Measurements from ENCODE around the gene INHBB. TPM values are rescaled to one million over a fixed set of nuclear protein-coding genes. Genes with fewer than 3 reads are reported as not detected.
"Not testable (repeated sequence)": the region's sequence is repeated elsewhere in the genome, so short reads cannot be mapped to it uniquely, and the experiment has no call there.

Gene INHBB
- total RNA-seq, 4 donors from 2014 or later: 0.20 to 1.1 (median 0.41) TPM; not detected in 1

GRCh38 chr2:120319123-120319522, 26.8 kb upstream of the INHBB start:
- TF ChIP-seq CTCF (IDR thresholded peaks at IDR 0.05) (no peak), POLR2AphosphoS5 (IDR thresholded peaks at IDR 0.05) (no peak), POLR2A (IDR thresholded peaks at IDR 0.05) (no peak), EP300 (IDR thresholded peaks at IDR 0.05; ENCODE audit: low read depth) (no peak)
- in situ Hi-C loops (cut with MboI; ENCODE audit: low pct_ligation_motif_present in 1 of 4, low pct_unique_long_range_greater_than_20kb in 1 of 4, low sequenced_read_pairs in 3 of 4): loop anchor here in 1 of 4 donors (10.0 kb wide), 1 partner anchor 94 kb away; the partner anchor contains the start of gene TMEM185B
- Histone ChIP-seq H3K9me3 (no peaks in the 10 kb centered on the region), H3K27ac (no peak overlapping the region), H3K4me1 (peaks cover 0 to 4% (median 0%) of the 10 kb centered on the region in 4 donors), H3K27me3 (peaks cover 7% of the 10 kb centered on the region), H3K4me3 (no peak overlapping the region), H3K36me3 (no peaks in the 10 kb centered on the region)
- WGBS, 2 donors (ENCODE audit: low coverage in 1 of 2): 52% methylated on average over 10 of the region's 10 CpGs; no CpG with 5 or more reads in 1 of the 2 donors
- intact Hi-C loops (cut with DNase I; ENCODE audit: low total_unique reads): loop anchor here (10.0 kb wide), 1 partner anchor 64 kb away; the partner anchor contains the start of gene RALB
- DNase-seq: no peak

- Histone ChIP-seq H3K4me1 (peaks cover 0 to 4% (median 0%) of the 10 kb centered on the region in 4 donors), H3K27me3 (peaks cover 7% of the 10 kb centered on the region), H3K36me3 (no peaks in the 10 kb centered on the region), H3K9me3 (no peaks in the 10 kb centered on the region), H3K4me3 (no peak overlapping the region), H3K27ac (no peak overlapping the region)
- no peak for DNase-seq
- TF ChIP-seq CTCF (IDR thresholded peaks at IDR 0.05): no peak
- no peak for TF ChIP-seq EP300 (IDR thresholded peaks at IDR 0.05; ENCODE audit: low read depth)
- no peak for TF ChIP-seq POLR2A (IDR thresholded peaks at IDR 0.05)
- TF ChIP-seq POLR2AphosphoS5 (IDR thresholded peaks at IDR 0.05): no peak
- in situ Hi-C loops (cut with MboI; ENCODE audit: low pct_ligation_motif_present in 1 of 4, low pct_unique_long_range_greater_than_20kb in 1 of 4, low sequenced_read_pairs in 3 of 4) (loop anchor here in 1 of 4 donors (10.0 kb wide), 1 partner anchor 95 kb away; the partner anchor contains the start of gene TMEM185B), intact Hi-C loops (cut with DNase I; ENCODE audit: low total_unique reads) (loop anchor here (10.0 kb wide), 1 partner anchor 65 kb away; the partner anchor contains the start of gene RALB)
- WGBS, 2 donors (ENCODE audit: low coverage in 1 of 2): 87% methylated on average over 18 of the region's 18 CpGs; no CpG with 5 or more reads in 1 of the 2 donors
Measured at GRCh38 chr2:120319686-120320317, 26.1 kb upstream of the INHBB start.

GRCh38 chr2:120320318-120320851, 25.6 kb upstream of the INHBB start:
- intact Hi-C loops (cut with DNase I; ENCODE audit: low total_unique reads) (no loop called here), in situ Hi-C loops (cut with MboI; ENCODE audit: low pct_ligation_motif_present in 1 of 4, low pct_unique_long_range_greater_than_20kb in 1 of 4, low sequenced_read_pairs in 3 of 4) (no loop called here)
- WGBS, 2 donors (ENCODE audit: low coverage in 1 of 2): 60 to 80% methylated on average over 2 to 10 of the region's 10 CpGs

GRCh38 chr2:120320887-120321556, 24.9 kb upstream of the INHBB start:
- DNase-seq; in situ Hi-C loops (cut with MboI; ENCODE audit: low pct_ligation_motif_present in 1 of 4, low pct_unique_long_range_greater_than_20kb in 1 of 4, low sequenced_read_pairs in 3 of 4); H3K4me3 ChIP-seq; H3K27me3 ChIP-seq; intact Hi-C loops (cut with DNase I; ENCODE audit: low total_unique reads); H3K27ac ChIP-seq; H3K4me1 ChIP-seq; H3K36me3 ChIP-seq; H3K9me3 ChIP-seq: not testable (repeated sequence)
- 60 to 93% methylated on average over 1 to 5 of the region's 5 CpGs for WGBS, 2 donors (ENCODE audit: low coverage in 1 of 2)

More at GRCh38 chr2:120320318-120320851, 25.6 kb upstream of the INHBB start:
- Histone ChIP-seq H3K4me1 (peaks cover 0 to 4% (median 0%) of the 10 kb centered on the region in 4 donors), H3K9me3 (no peaks in the 10 kb centered on the region), H3K27me3 (peaks cover 7% of the 10 kb centered on the region), H3K4me3 (no peak overlapping the region), H3K36me3 (no peaks in the 10 kb centered on the region), H3K27ac (no peak overlapping the region)
- TF ChIP-seq CTCF (IDR thresholded peaks at IDR 0.05) (no peak), EP300 (IDR thresholded peaks at IDR 0.05; ENCODE audit: low read depth) (no peak), POLR2A (IDR thresholded peaks at IDR 0.05) (no peak), POLR2AphosphoS5 (IDR thresholded peaks at IDR 0.05) (no peak)
- no peak for DNase-seq

All from transverse colon (tissue), 4 donors.